H1 (cell line): ENCODE measurements around the gene DAGLA.

ENCODE experiments used
- CHD2 ChIP-seq: IDR thresholded peaks from 2 replicates; pipeline ENCODE4 v1.6.1; 2012; ENCODE audit warnings: low read length, improper control_type of control experiment
- CTCF ChIP-seq, 3 experiments: IDR thresholded peaks; 1 replicate in 2 of 3; 2 replicates in 1 of 3; pipeline versions ENCODE4 v1.5.1 to v1.6.1; 2011; ENCODE audit warnings: low read length in 3 of 3, mild to moderate bottlenecking in 3 of 3, inconsistent platforms in 2 of 3, low read depth in 1 of 3, moderate library complexity in 1 of 3; ENCODE audit not compliant: insufficient read depth in 1 of 3; ENCODE audit errors: control extremely low read depth in 1 of 3
- POLR2A ChIP-seq, 2 experiments: IDR thresholded peaks; 1 replicate in 1 of 2; 2 replicates in 1 of 2; pipeline ENCODE4 v1.6.1; 2011; ENCODE audit warnings: low read depth in 2 of 2, low read length in 2 of 2, mild to moderate bottlenecking in 2 of 2; ENCODE audit errors: control extremely low read depth in 1 of 2
- SIN3A ChIP-seq, 2 experiments: IDR thresholded peaks in 1 of 2; conservative IDR thresholded peaks in 1 of 2; 2 replicates each; pipeline ENCODE4 v1.6.1; 2011 to 2012; ENCODE audit warnings: low read length in 2 of 2, improper control_type of control experiment in 1 of 2, low read depth in 1 of 2, mild to moderate bottlenecking in 1 of 2
- SP1 ChIP-seq: IDR thresholded peaks from 2 replicates; pipeline ENCODE4 v1.6.1; 2011; ENCODE audit warnings: low read depth, low read length
- TCF12 ChIP-seq: IDR thresholded peaks from 2 replicates; pipeline ENCODE4 v1.6.1; 2011; ENCODE audit warnings: low read depth, mild to moderate bottlenecking, low read length

GRCh38 chr11:61718046-61718531 is 37.9 kb downstream of the DAGLA start:
- TF ChIP-seq CTCF (IDR thresholded peaks at IDR 0.05; ENCODE audit: control extremely low read depth in 1 of 3, insufficient read depth in 1 of 3, low read depth in 1 of 3, low read length in 3 of 3) (no peak), POLR2A (IDR thresholded peaks at IDR 0.05; ENCODE audit: control extremely low read depth in 1 of 2, low read depth in 2 of 2, low read length in 2 of 2) (no peak), SIN3A (conservative IDR thresholded peaks at IDR 0.05 in 1 of 2, IDR thresholded peaks at IDR 0.05 in 1 of 2; ENCODE audit: low read depth in 1 of 2, low read length in 2 of 2) (0 out of 4 replicates have a peak, but pooled peaks of 1 of the 2 experiments have one; percentile 24), SP1 (no peak), CHD2 (no peak), TCF12 (no peak)
